DND-41 (cell line): Measurements from ENCODE around the gene SPDEF.

Experiments
- EZH2 ChIP-seq: IDR thresholded peaks from 3 replicates; pipeline ENCODE4 v1.6.1; 2012; ENCODE audit warnings: borderline replicate concordance, low read depth, mild to moderate bottlenecking, moderate library complexity, low read length, inconsistent platforms; ENCODE audit not compliant: severe bottlenecking
- TF ChIP-seq, protein P1 (sequence below): IDR thresholded peaks from 2 replicates; pipeline ENCODE4 v1.5.1; 2012; ENCODE audit warnings: borderline replicate concordance, low read length, moderate library complexity, mild to moderate bottlenecking; ENCODE audit not compliant: poor library complexity, severe bottlenecking; ENCODE audit errors: extremely low read depth

GRCh38 chr6:34493344-34493743, 62.8 kb downstream of the SPDEF start:
- TF ChIP-seq, protein P1, sequence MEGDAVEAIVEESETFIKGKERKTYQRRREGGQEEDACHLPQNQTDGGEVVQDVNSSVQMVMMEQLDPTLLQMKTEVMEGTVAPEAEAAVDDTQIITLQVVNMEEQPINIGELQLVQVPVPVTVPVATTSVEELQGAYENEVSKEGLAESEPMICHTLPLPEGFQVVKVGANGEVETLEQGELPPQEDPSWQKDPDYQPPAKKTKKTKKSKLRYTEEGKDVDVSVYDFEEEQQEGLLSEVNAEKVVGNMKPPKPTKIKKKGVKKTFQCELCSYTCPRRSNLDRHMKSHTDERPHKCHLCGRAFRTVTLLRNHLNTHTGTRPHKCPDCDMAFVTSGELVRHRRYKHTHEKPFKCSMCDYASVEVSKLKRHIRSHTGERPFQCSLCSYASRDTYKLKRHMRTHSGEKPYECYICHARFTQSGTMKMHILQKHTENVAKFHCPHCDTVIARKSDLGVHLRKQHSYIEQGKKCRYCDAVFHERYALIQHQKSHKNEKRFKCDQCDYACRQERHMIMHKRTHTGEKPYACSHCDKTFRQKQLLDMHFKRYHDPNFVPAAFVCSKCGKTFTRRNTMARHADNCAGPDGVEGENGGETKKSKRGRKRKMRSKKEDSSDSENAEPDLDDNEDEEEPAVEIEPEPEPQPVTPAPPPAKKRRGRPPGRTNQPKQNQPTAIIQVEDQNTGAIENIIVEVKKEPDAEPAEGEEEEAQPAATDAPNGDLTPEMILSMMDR = no peak
- no peak for TF ChIP-seq EZH2
